GM12878 (cell line): Measurements from ENCODE around the gene HPSE2. TPM values are rescaled to one million over a fixed set of nuclear protein-coding genes. Genes with fewer than 3 reads are reported as not detected.

Experiments used
- ATAC-seq: fragments of 200-7000 bp; cut with Tn5 transposase; 3 replicates; pipeline ENCODE4 v1.9.1; 2020; ENCODE audit warnings: mild to moderate bottlenecking, moderate library complexity
- BruUV-seq: library from RNA; stranded (reverse); fragments of 400-500 nt; replicated peaks from 2 replicates; lab custom pipeline; 2021; lab: Mats Ljungman, UMichigan
- CTCF ChIA-PET: fragments of 300-600 bp; sonication (Branson Sonifier 250); formaldehyde crosslinking; extraction: SDS; loops from one replicate; lab custom pipeline; 2021; ENCODE audit warnings: inconsistent platforms; lab: Yijun Ruan, JAX
- POLR2A ChIA-PET: fragments of 350-600 bp; formaldehyde crosslinking; extraction: SDS; loops from one replicate; lab custom pipeline; 2021; ENCODE audit warnings: inconsistent platforms; lab: Charles Lee
- RAD21 ChIA-PET: fragments of 300-600 bp; sonication (Branson Sonifier 250); formaldehyde crosslinking; loops from one replicate; lab custom pipeline; 2023; ENCODE audit warnings: antibody characterized with exemption; ENCODE audit not compliant: unreplicated experiment; lab: Charles Lee
- SMC1A ChIA-PET: fragments of 300-600 bp; sonication (Branson Sonifier 250); formaldehyde crosslinking; loops from one replicate; lab custom pipeline; 2023; ENCODE audit not compliant: unreplicated experiment, uncharacterized antibody; lab: Charles Lee
- DNase-seq: peaks from one replicate; pipeline ENCODE4 v3.0.0-alpha.2; 2011; ENCODE audit warnings: low read depth, low spot score
- FAIRE-seq: peaks from 3 replicates; lab custom pipeline; 2011; peaks lifted over from hg19 to GRCh38; lab: Jason Lieb, UNC
- H2AFZ ChIP-seq: 2 replicates; pipeline ENCODE4 v1.6.0; 2011; ENCODE audit warnings: low read depth, low read length, control low read depth; ENCODE audit not compliant: control insufficient read depth
- H3K27ac ChIP-seq: 2 replicates; pipeline ENCODE4 v1.5.1; 2011; ENCODE audit warnings: control low read depth; ENCODE audit not compliant: control insufficient read depth, insufficient read depth
- H3K27me3 ChIP-seq, 2 experiments: replicated peaks in 1 of 2; 2 replicates each; pipeline versions ENCODE4 v1.6.0 to v1.6.1; 2011; ENCODE audit warnings: low read length in 1 of 2; ENCODE audit not compliant: control insufficient read depth in 2 of 2, insufficient read depth in 2 of 2
- H3K36me3 ChIP-seq, 2 experiments: 2 replicates each; pipeline ENCODE4 v1.5.1; 2011; ENCODE audit warnings: low read length in 1 of 2; ENCODE audit not compliant: control insufficient read depth in 2 of 2, insufficient read depth in 2 of 2
- H3K4me1 ChIP-seq: 2 replicates; pipeline ENCODE4 v1.6.1; 2011; ENCODE audit warnings: mild to moderate bottlenecking, low read length, moderate library complexity, mixed read lengths; ENCODE audit not compliant: control insufficient read depth, insufficient read depth
- H3K4me2 ChIP-seq: 2 replicates; pipeline ENCODE4 v1.6.0; 2011; ENCODE audit warnings: control low read depth; ENCODE audit not compliant: control insufficient read depth, insufficient read depth
- H3K4me3 ChIP-seq: fragments of 200-600 bp; sonication (generic); 2 replicates; pipeline ENCODE4 v1.5.1; 2016
- H3K79me2 ChIP-seq: 2 replicates; pipeline ENCODE4 v1.6.0; 2011; ENCODE audit warnings: low read length; ENCODE audit not compliant: control insufficient read depth, insufficient read depth
- H3K9ac ChIP-seq: 2 replicates; pipeline ENCODE4 v1.8.0; 2011; ENCODE audit warnings: low read length, control low read depth, mixed read lengths; ENCODE audit not compliant: control insufficient read depth, insufficient read depth
- H3K9me3 ChIP-seq: replicated peaks from 3 replicates; pipeline ENCODE4 v1.5.1; 2011; ENCODE audit warnings: mild to moderate bottlenecking, low read length; ENCODE audit not compliant: control insufficient read depth, insufficient read depth
- H4K20me1 ChIP-seq: 2 replicates; pipeline ENCODE4 v1.6.0; 2011; ENCODE audit not compliant: control insufficient read depth, insufficient read depth
- ASH2L ChIP-seq: fragments of 300-600, 200-600 bp; sonication (generic); IDR thresholded peaks from 2 replicates; pipeline ENCODE4 v1.6.1; 2017; ENCODE audit warnings: low read depth, mild to moderate bottlenecking, borderline replicate concordance
- EED ChIP-seq: sonication (generic); IDR thresholded peaks from 2 replicates; pipeline ENCODE4 v1.6.1; 2016; ENCODE audit warnings: antibody characterized with exemption, low read depth
- GABPA ChIP-seq: IDR thresholded peaks from 2 replicates; pipeline ENCODE4 v1.6.1; 2014; ENCODE audit warnings: antibody characterized with exemption, low read depth, mild to moderate bottlenecking, inconsistent platforms
- JUNB ChIP-seq: IDR thresholded peaks from 2 replicates; pipeline ENCODE4 v1.6.1; 2016; ENCODE audit warnings: antibody characterized with exemption, mild to moderate bottlenecking
- MYB ChIP-seq: fragments of 150-350 bp; IDR thresholded peaks from 2 replicates; pipeline ENCODE4 v1.6.1; 2014; ENCODE audit warnings: mild to moderate bottlenecking, low read depth, low read length, borderline replicate concordance
- NBN ChIP-seq: fragments of 450-650 bp; IDR thresholded peaks from 2 replicates; pipeline ENCODE4 v1.6.1; 2016
- NR2C1 ChIP-seq: fragments of 450-650 bp; IDR thresholded peaks from 2 replicates; pipeline ENCODE4 v1.6.1; 2017; ENCODE audit warnings: antibody characterized with exemption, mild to moderate bottlenecking, moderate library complexity
- SMAD1 ChIP-seq: fragments of 450-650 bp; IDR thresholded peaks from 2 replicates; pipeline ENCODE4 v1.6.1; 2018; ENCODE audit warnings: mild to moderate bottlenecking, low read depth; ENCODE audit not compliant: partially characterized antibody
- SPI1 ChIP-seq: IDR thresholded peaks from 2 replicates; pipeline ENCODE4 v1.6.1; 2011; ENCODE audit warnings: low read depth, mild to moderate bottlenecking, low read length, moderate library complexity, borderline replicate concordance; ENCODE audit not compliant: insufficient read depth
- SUPT20H ChIP-seq: IDR thresholded peaks from 2 replicates; pipeline ENCODE4 v1.6.1; 2011; ENCODE audit warnings: low read depth, mild to moderate bottlenecking, low read length, moderate library complexity, borderline replicate concordance; ENCODE audit not compliant: control insufficient read depth
- TCF12 ChIP-seq: IDR thresholded peaks from 2 replicates; pipeline ENCODE4 v1.6.1; 2011; ENCODE audit warnings: low read depth, mild to moderate bottlenecking, low read length
- ZNF622 ChIP-seq: fragments of 450-650 bp; IDR thresholded peaks from 2 replicates; pipeline ENCODE4 v1.6.1; 2017; ENCODE audit warnings: mild to moderate bottlenecking, inconsistent platforms
- WGBS: methylation state at CpG from one replicate; pipeline ENCODE4 v1.1.6; 2016; ENCODE audit warnings: low lambda C conversion rate; ENCODE audit not compliant: insufficient replicate concordance, insufficient coverage; ENCODE audit errors: missing lambda C conversion rate; 5-methylcytosine and 5-hydroxymethylcytosine counted together
- in situ Hi-C: fragments of 300-500 bp; cut with MboI; formaldehyde crosslinking; loops from 9 replicates; pipeline ENCODE4 v1.14.3; 2018; ENCODE audit warnings: mixed read lengths
- intact Hi-C: fragments of 100-400 bp; cut with micrococcal nuclease; formaldehyde crosslinking; loops from one replicate; pipeline ENCODE4 v1.14.2; 2022; ENCODE audit not compliant: unreplicated experiment
- polyA plus RNA-seq, 11 experiments: library from polyadenylated mRNA; depleted of rRNA in 4 of 11; unstranded in 6 of 11; stranded (reverse) in 5 of 11; fragments of >200 nt; fragmentation: Nextera tagmentation in 4 of 11; fragmentation: Illumina TruSeq in 1 of 11; extraction: Ambion mirVana in 4 of 11; extraction: Trizol in 1 of 11; gene quantifications; 1 replicate in 1 of 11; 2 replicates in 10 of 11; pipeline versions ENCODE4 v1.2.1 to v1.2.3, GENCODE V29; 2011 to 2016; ENCODE audit warnings: inconsistent platforms in 2 of 11, missing spikeins in 2 of 11, low read depth in 1 of 11
- total RNA-seq, 4 experiments: library from RNA; depleted of rRNA in 3 of 4; stranded (reverse); fragments of >200 nt in 3 of 4; fragmentation: Illumina TruSeq in 1 of 4; extraction: Trizol in 1 of 4; gene quantifications; 2 replicates each; pipeline versions ENCODE4 v1.2.1 to v1.2.3, GENCODE V29; 2013 to 2021
- TF ChIP-seq, protein P1 (sequence below): fragments of 450-650 bp; formaldehyde crosslinking; IDR thresholded peaks from 2 replicates; pipeline ENCODE4 v1.4.0; 2020; ENCODE audit warnings: mild to moderate bottlenecking, moderate library complexity
- TF ChIP-seq, protein P2 (sequence below): fragments of 150-350 bp; IDR thresholded peaks from 2 replicates; pipeline ENCODE4 v1.6.1; 2014; ENCODE audit warnings: mild to moderate bottlenecking, low read depth, low read length
- TF ChIP-seq, protein P3 (sequence below): fragments of 450-650 bp; IDR thresholded peaks from 2 replicates; pipeline ENCODE4 v1.6.1; 2016; ENCODE audit warnings: mild to moderate bottlenecking
- TF ChIP-seq, protein P4 (sequence below): IDR thresholded peaks from 2 replicates; pipeline ENCODE4 v1.6.1; 2011; ENCODE audit warnings: low read depth, low read length, improper control_type of control experiment, borderline replicate concordance

Gene HPSE2
- total and polyA plus RNA-seq, 10 of the 15 experiments (the other 5 are each of a cell fraction or from before 2014, with no cell fraction given), result 0.06 TPM; not detected in 9

GRCh38 chr10:98463976-98464754, 771.5 kb downstream of the HPSE2 start:
- Histone ChIP-seq H3K4me3 (no peak overlapping the region), H4K20me1 (no peaks in the 10 kb centered on the region), H3K36me3 (no peaks in the 10 kb centered on the region), H3K27ac (no peak overlapping the region), H3K27me3 (peaks cover 0 to 3% of the 10 kb centered on the region in 2 experiments; a peak in 3 of 4 replicates), H3K4me1 (no peaks in the 10 kb centered on the region), H3K79me2 (no peaks in the 10 kb centered on the region), H3K9me3 (no peaks in the 10 kb centered on the region), H3K9ac (no peak overlapping the region), H3K4me2 (no peak overlapping the region), H2AFZ (no peak overlapping the region)
- no peak for DNase-seq
- ATAC-seq, result no peak
- intact Hi-C loops (no loop called here), in situ Hi-C loops (loop anchor here (5.0 to 10.0 kb wide), 2 partner anchors 581 to 783 kb away; no protein-coding TSS in a partner anchor)
- RAD21 ChIA-PET, result no interaction called here
- SMC1A ChIA-PET, result interaction anchor here (0.8 kb wide), 1 partner anchor 823 kb away, joined by 3 read pairs; no protein-coding TSS in a partner anchor
- no TSS peak for BruUV-seq
- CTCF ChIA-PET, result interaction anchor here (1.2 kb wide), 2 partner anchors 14 to 38 kb away, joined by 3 to 4 read pairs; no protein-coding TSS in a partner anchor
- WGBS, result 26% methylated on average over 8 of the region's 8 CpGs
- no peak for FAIRE-seq
- POLR2A ChIA-PET, result no interaction called here
- TF ChIP-seq, protein P1, sequence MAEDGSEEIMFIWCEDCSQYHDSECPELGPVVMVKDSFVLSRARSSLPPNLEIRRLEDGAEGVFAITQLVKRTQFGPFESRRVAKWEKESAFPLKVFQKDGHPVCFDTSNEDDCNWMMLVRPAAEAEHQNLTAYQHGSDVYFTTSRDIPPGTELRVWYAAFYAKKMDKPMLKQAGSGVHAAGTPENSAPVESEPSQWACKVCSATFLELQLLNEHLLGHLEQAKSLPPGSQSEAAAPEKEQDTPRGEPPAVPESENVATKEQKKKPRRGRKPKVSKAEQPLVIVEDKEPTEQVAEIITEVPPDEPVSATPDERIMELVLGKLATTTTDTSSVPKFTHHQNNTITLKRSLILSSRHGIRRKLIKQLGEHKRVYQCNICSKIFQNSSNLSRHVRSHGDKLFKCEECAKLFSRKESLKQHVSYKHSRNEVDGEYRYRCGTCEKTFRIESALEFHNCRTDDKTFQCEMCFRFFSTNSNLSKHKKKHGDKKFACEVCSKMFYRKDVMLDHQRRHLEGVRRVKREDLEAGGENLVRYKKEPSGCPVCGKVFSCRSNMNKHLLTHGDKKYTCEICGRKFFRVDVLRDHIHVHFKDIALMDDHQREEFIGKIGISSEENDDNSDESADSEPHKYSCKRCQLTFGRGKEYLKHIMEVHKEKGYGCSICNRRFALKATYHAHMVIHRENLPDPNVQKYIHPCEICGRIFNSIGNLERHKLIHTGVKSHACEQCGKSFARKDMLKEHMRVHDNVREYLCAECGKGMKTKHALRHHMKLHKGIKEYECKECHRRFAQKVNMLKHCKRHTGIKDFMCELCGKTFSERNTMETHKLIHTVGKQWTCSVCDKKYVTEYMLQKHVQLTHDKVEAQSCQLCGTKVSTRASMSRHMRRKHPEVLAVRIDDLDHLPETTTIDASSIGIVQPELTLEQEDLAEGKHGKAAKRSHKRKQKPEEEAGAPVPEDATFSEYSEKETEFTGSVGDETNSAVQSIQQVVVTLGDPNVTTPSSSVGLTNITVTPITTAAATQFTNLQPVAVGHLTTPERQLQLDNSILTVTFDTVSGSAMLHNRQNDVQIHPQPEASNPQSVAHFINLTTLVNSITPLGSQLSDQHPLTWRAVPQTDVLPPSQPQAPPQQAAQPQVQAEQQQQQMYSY (CRISPR knock-in tag), result no peak
- TF ChIP-seq, protein P2, sequence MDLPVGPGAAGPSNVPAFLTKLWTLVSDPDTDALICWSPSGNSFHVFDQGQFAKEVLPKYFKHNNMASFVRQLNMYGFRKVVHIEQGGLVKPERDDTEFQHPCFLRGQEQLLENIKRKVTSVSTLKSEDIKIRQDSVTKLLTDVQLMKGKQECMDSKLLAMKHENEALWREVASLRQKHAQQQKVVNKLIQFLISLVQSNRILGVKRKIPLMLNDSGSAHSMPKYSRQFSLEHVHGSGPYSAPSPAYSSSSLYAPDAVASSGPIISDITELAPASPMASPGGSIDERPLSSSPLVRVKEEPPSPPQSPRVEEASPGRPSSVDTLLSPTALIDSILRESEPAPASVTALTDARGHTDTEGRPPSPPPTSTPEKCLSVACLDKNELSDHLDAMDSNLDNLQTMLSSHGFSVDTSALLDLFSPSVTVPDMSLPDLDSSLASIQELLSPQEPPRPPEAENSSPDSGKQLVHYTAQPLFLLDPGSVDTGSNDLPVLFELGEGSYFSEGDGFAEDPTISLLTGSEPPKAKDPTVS, result no peak
- TF ChIP-seq TCF12, result no peak
- TF ChIP-seq SUPT20H, result no peak
- no peak for TF ChIP-seq NBN
- TF ChIP-seq, protein P3, sequence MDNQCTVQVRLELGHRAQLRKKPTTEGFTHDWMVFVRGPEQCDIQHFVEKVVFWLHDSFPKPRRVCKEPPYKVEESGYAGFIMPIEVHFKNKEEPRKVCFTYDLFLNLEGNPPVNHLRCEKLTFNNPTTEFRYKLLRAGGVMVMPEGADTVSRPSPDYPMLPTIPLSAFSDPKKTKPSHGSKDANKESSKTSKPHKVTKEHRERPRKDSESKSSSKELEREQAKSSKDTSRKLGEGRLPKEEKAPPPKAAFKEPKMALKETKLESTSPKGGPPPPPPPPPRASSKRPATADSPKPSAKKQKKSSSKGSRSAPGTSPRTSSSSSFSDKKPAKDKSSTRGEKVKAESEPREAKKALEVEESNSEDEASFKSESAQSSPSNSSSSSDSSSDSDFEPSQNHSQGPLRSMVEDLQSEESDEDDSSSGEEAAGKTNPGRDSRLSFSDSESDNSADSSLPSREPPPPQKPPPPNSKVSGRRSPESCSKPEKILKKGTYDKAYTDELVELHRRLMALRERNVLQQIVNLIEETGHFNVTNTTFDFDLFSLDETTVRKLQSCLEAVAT, result no peak
- no peak for TF ChIP-seq SMAD1
- TF ChIP-seq EED, result no peak
- TF ChIP-seq NR2C1, result no peak
- no peak for TF ChIP-seq MYB
- TF ChIP-seq, protein P4, sequence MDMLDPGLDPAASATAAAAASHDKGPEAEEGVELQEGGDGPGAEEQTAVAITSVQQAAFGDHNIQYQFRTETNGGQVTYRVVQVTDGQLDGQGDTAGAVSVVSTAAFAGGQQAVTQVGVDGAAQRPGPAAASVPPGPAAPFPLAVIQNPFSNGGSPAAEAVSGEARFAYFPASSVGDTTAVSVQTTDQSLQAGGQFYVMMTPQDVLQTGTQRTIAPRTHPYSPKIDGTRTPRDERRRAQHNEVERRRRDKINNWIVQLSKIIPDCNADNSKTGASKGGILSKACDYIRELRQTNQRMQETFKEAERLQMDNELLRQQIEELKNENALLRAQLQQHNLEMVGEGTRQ, result no peak
- TF ChIP-seq GABPA, result no peak
- no peak for TF ChIP-seq ZNF622
- TF ChIP-seq JUNB, result no peak
- TF ChIP-seq ASH2L, result no peak
- TF ChIP-seq SPI1, result no peak
